HG03565 (cell line): ENCODE results near the gene NTRK3.

Experiments used
- ATAC-seq: cut with Tn5 transposase; IDR thresholded peaks from one replicate; pipeline ENCODE4 v1.9.1; 2021; ENCODE audit warnings: mild to moderate bottlenecking, moderate library complexity; ENCODE audit not compliant: unreplicated experiment

NTRK3 gene

DNA sequence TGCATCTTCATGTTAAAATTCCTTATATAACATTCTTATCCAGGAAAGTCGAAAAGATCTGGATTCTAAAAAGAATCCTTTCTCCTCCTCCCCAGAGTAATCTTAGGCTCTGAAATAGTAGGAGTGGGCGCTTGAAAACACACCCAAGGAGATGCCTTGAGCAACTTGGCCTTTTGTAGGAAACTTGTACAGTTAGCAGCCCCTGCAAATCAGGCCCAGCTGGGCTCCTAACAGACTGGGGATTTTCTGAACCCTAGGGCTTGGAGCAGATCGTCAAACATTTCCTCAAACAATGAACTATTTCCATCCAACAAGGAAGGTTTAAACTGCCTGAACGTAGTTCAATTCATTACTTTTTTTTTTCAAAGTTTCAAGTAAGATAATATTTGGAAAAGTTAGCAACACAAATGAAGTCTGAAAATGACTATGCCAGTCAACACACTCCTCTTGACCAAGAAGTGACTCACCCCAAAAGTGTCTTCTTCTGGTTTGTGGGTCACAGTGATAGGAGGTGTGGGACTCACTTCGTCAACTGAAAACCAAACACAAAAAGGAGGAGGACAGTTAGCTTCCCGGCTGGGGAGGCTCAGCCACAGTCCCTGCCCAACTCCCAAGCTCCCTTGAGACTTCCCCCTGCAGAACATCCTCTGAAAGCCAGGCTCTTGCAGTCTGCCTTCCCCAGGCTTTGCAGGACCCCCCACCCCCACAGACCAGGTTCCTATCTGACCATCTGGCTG is 129.7 kb downstream of the NTRK3 start:
- ATAC-seq: no peak

DNA sequence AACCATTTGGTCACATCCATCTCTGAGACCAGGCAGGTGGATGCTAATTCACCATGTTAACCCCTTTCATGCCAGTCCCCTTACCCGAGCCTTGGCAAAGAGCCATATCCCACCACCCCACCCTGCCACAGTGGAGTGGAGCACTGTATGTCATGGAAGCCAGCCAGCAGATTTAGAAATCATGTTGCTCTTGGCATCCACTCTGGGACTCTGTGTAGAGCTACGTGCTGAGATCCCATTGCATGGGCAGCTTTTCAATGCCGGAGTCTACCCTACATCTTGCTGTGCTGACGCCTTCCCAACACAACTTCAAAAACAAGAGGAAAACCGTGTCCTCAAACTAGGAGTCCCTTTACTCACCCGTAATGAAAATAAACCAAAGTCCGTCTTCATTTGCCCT is 131.0 kb downstream of the NTRK3 start:
- ATAC-seq: no peak

DNA sequence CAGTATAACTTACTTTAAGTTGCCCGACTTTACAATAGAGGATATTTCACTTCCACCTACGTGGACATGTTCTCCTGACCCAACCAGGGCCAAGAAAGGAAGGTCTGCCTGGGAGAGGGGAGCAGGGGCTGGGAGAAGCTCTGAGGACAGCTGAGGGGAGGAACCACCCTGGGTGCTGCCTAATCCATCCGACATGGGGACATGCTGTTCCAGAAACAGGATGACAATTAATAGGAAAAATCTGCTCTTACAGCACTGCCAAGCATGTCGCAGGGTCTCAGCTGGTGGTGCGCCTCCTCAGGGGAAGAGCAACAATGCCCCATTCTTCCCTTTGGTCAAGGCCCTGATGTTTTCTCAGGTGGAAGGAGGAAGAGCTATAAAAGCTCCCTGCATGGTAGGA is 132.3 kb downstream of the NTRK3 start:
- ATAC-seq: no peak

DNA sequence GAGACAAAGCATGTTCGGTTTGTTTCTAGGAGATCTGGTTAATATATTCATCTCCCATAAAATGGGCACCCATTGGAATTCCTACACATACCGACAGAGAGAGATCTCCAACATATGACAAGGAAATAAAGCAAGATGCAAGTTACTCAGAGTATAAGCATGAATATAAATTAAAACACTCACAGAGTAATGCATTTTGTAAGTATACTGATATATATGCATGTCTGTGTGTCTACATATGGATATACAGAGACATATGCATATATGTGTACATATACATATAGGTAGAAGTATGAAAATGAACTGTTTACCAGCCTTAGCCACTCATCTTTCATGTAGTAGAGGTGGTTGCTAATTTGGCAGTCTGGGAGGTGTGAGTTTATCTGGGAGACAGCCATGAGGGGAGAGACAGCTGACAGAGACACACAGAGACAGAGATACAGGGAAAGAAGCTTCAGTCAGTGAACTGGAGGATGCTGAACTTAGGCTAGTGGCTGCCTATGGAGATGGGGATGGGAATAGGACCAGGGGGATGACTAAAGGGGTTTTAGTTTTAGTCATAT is 134.5 kb downstream of the NTRK3 start:
- ATAC-seq: no peak

DNA sequence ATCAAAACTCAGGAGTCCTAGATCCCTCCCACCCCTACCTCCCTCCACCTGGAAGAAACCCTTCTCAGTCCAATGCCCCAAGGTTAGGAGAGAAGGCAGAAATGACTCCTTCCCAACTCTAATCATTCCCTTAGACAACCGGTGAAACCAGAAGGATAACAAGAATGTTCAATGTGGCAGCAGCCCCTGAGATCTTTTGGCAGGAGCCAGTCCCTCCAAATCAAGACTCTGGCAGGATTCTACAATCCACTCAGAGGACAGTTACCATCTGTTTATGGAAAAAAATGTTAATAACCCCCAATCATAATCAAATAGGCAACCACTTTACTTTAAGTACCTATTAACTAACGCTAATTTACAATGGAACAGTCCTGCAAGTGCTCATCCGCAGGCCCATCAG is 136.5 kb downstream of the NTRK3 start:
- ATAC-seq: no peak

DNA sequence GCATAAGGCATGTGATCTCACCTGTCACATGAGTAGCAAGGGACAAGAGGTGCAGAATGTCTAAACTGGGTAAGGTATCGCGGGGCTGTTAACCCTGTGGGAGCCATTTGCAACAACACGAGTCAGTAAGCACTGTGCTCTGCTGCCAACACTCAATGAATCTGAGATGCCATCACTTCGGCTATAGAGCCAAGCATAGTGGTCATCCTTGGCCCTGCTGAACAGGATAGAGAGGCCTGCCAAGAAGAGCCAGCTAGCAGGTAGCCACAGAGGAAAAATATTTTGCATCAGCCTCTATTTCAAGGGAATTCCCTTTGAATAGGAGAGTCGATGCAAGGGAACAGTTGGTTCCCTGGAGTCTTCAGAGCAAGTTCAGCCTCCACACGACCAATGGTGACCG is 137.8 kb downstream of the NTRK3 start:
- ATAC-seq: no peak

DNA sequence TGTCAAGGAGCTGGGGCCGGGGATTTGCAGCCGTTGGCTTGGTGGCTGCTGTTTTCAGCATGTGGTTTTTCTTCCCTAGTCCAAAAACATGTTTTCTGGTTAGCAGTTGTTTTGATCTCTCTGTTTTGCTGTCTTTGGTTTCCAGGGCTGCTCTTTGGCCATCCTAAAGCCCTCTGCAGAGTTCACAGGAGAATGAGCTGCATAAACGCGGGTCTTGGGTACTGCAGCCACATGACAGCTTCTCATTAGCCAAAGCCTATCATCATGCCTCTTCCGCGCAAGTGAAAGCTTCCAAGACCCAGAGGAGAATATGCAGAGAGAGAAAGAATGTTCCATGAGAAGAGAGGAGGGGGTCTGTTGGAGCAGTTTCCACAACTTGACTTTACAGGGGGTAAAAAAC is 138.5 kb downstream of the NTRK3 start:
- no peak for ATAC-seq

DNA sequence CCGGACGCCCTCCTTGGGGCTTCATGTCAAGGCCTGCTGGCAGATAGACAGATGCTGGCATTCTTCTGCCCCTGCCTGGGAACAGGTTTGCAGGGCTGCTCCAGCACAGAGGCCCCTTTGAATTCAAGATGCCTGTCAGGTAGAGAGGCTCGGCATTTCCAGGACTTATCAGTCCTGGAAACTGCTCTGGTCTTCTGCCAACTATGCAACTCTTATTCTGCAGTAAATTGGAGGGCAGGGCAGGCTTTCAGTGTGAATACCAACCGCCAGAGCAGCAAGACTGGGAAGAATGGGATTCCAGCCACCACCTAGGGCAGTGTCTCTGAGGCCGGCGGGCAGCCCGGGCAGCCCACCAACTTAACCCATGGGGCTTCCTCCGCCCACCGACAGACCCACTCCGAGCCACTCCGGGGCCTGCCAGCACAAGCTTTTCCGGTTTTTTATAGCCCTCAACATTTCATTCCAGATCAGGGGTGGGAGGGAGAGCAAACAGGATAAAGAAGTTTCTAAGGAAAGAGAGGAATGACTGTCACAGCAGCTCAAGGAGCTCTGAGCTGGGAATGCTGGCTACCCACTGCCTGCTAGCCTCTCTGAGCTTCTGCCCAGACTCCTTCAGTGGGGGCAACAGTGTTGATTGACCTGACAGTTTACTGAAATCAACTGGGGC is 140.9 kb downstream of the NTRK3 start:
- no peak for ATAC-seq

DNA sequence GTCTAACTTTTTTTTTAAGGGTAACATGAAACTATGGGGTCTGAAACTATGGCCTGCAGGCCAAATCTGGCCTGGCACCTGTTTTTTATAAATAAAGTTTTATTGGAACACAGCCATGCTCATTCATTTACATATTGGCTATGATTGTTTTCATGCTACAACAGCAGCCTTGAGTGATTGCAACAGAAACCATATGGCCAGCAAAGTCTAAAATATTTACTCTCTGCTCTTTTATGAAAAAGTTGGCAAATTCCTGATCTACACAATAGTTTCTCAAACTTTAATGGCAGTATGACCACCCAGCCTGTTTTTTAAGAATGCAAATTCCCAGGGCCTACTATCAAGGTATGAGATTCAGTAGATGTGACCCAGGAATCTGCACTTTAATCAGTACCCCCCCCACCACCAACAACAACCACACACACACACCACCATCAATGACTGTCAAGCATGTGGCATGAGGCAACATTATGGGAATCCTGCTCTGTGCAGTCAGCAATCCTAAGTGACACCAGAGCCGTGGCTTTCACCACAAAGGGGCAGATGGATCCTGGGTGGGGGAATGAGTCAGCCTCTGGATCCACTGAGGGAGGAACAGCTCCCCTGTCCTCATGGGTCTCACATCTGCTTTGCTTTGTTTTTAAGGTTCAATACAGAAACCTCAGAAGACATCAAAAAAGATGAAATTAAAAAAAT is 142.8 kb downstream of the NTRK3 start:
- ATAC-seq: no peak

DNA sequence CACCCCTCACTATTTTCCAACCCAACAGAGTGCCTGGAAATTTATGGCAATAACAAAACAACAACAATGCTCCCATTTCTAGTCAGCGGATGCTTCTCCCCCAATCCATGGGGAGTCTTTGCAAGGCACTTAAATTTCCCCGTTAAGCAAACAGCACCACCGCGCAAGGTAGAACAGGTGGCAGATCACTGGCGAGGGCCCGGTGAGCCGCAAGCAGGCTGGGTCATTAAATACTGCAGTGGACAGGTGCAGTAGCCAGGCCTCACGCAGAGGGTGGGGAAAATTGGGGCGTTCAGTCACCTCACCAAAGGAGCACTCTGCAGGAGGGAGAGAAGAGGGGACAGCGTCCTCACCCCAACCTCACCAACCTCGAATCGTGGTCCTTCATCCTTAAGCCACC is 147.5 kb downstream of the NTRK3 start:
- no peak for ATAC-seq

DNA sequence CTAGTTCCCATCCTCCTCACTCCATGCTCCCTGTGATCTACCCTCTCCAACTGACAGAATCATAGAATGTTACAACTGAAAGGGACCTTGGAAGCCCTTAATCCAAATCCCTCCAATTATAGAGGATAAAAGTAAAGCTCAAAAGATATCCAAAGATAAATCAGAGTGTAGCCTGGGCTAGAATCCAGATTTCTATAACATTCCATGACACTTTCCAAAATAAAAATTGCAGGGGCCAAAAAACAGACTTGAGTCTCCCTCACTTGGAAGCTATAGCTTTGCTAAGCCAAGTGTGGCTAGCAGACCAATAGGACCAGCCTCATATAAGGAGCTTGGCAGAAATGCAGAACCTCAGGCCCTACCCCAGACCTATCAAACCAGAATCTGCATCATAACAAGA is 148.1 kb downstream of the NTRK3 start:
- ATAC-seq: no peak

DNA sequence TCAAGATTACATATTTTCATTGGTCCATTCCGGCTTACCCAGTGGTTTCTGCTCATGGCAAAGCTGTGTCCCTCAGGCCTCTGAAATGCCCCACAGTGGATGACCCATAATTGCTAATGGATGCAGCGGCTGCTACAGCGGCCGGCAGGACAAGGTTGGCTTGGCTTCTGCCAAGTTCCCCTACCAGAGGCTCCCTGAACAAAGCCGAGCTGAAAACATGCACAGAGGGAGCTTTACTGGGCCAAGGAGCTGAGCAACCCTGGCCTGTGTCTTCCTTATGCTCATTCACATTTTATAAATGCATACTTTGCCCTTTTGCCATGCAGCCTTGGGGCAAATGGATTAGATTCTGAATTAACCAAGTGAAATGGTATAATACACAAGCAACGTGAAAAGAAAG is 150.5 kb downstream of the NTRK3 start:
- no peak for ATAC-seq

DNA sequence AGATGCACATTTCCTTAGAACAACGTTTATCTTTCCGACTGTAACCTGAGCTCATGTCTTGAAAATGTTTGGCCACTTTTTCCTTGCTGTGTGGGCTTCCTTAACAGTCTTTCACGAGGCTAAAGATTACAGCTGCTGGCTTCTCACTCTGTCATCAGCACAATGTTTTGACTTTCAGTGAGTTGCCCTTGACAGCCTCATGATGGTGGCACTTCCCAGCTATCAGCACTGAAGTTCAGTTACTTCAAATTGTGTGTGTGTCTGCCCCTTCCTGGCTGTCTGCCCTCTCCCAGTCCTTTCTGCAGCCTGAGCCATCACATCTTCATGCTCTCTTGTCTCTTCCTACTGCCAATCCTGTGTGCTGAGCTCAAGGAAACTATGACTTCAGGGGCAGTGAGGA is 152.2 kb downstream of the NTRK3 start:
- no peak for ATAC-seq

DNA sequence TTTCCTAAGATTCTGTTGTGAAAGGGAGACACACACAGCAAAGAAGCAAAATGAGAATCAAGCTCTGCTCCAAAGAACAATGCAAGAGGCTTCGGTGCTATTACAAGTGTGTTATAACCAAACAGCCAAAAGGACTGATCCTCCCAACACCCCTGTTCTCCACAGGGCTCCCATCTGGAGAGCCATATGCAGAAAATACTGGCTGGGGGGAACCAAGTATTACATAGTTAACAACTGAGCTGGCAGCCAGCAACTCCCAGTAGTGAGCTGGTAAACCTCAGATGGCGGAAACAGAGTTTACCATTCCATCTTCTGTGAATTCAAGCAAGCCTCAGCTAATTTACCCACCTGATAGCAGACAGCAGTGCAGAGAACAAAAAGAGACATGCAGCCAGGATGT is 156.4 kb downstream of the NTRK3 start:
- no peak for ATAC-seq

DNA sequence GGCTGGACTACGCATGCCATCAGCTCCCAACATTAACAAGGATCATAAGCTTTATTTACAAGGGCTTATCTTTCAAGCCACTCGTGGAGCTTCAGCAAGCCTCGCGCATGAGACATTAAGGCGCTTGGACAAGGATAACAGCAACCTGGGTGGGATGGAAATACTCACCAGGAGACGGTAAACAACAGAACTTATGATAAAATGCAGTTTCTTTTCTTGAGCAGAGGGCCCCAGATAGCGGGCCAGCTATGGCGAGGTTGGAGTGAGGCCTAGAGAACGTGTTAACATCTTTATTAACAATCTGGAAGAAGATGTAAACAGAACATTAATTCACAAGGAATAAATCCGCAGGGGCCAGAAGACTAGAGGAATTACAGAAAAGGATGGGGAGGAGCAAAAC is 158.2 kb downstream of the NTRK3 start:
- no peak for ATAC-seq

DNA sequence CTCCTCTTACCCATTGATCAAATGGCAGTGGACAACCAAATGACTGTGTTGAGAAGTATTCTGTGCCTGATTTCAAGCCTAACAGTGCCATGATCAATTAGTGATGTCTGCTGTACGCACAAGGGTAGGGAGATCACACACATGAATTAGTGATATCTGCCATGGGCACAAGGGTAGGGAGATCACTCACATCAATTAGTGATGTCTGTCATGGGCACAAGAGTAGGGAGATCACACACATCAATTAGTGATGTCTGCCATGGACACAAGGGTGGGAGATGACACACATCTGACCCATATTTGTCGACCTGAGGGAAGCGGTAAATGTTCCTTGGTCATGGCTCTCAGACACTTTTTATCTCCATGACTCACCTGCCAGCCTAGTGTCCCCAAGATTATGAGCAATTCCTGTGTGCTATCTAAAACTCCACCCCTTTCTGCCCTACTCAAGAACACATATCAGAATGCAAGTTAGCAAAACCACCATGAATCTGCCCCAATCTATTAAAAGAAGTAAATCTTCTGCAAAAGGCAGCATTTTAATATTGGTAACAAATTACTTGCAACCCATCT is 165.0 kb downstream of the NTRK3 start:
- ATAC-seq: no peak

DNA sequence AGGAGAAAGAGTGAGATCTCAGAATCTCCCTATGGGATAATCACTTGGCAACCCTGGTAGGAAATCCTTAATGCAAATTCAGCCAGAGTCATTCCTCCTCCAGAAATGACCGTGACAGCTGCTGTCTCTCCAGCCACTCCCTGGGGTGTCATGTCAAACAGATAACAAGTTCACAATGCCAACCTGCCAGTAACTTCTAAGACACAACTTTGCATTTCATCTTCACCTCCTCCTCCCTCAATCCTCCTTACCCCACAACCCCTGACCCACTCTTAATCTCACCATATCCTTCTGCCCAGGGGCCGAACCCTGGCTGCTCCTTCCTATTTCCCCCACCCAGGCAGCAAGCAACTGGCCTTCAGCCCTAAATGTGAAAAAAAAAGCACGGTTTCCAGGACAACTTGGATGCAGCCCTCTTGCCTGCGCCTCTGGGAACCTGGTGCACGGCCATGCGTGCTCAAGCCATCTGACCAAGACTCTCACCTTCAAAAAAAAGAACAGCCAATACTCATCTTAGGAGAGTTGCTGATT is 166.0 kb downstream of the NTRK3 start:
- ATAC-seq: no peak

DNA sequence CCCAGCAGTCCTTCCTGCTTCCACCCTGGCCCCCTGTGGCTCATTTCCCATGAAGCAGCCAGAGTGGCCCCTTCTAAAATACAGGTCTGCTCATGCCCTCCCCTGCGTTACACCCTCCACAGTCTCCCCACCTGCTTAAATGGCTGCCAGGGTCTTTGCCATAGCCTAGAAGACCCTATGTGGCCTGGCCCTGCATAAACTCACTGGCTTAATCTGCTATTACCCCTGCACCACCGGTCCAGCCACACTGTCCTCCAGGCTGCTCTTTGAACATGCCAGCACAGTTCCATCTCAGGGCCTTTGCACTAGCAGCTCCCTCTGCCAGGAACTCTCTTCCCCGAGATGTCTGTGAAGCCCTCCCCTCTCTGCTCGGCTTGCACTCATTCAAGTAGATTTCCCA is 166.8 kb downstream of the NTRK3 start:
- no peak for ATAC-seq

DNA sequence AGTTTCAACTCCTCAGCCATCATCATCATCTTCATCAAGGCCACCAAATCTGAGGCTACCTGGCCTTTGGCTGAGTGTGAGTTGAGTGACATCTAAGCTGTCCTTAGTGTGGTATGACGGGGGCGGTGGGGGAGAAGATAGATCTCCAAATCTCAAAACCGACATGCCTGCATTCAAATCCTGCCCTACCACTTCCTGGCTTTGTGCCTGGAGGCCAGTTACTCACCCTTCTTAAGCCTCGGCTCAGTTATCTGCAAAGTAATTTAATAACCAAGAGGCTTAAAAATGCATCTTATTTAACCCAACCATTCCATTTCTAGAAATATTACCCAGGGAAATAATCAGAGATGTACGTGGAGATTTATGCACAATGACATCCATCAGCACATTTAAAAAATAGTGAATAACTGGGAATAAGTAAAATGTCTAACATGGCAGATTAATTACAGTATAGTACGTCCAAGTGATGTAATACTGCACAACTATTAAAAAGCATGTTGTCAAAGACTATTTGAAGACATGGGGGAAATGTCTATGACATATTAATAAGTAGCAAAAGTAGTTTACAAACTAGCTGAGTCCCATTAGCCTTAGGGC is 167.4 kb downstream of the NTRK3 start:
- ATAC-seq: no peak

DNA sequence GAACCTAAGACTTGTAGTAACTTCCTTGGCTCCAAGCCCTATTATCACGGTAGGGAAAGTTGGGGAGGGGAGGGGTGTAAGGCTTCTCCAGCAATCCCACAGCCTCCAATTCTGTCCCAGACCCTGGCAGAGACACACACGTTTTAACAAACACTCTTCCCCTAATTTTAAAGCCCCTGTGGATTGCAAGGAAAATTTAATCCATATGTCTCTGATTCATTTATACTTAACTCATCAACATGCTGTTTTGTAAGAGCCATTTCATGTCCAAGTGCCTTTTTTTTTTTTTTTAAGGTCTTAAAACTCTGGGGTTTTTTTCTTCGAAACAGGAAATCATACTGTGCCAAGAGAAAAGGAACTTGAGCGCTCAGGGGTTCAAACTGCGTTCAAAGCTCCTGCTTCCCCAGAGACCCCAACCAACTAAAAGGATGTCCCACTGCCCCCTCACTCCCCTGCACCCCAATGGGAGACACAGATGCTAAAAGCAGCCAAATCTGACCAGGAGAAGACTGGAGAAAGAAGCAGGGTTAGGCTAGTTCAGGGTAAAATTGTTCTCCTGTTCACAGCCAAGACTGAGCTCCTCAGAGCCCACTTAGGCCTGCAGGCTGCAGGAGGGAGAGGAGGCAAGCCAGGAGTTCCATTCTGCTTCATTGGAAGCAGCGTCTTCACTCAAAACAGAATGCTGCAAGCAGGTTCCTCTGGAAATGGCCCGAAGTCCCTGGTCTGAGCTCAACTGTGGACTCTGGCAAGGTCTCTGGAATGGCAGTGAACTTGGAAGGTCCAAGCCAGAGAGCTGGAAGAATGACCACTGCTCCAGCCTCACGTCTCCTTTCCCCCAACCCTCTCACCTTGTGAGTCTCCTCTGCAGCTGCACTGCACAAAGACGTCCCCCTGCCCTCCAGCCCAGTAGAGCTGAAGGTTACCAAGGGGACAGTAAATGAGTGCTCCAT is 172.5 kb downstream of the NTRK3 start:
- no peak for ATAC-seq
